CD4-positive, alpha-beta memory T cell (primary cell): ENCODE data around the gene JAK1. TPM values are rescaled to one million over a fixed set of nuclear protein-coding genes. Genes with fewer than 3 reads are reported as not detected.

Experiments
- CTCF ChIA-PET: fragments of 350-600 bp; sonication (Branson Sonifier 250); formaldehyde crosslinking; loops from one replicate; lab custom pipeline; 2021; ENCODE audit warnings: inconsistent platforms; ENCODE audit not compliant: partially characterized antibody; lab: Charles Lee
- POLR2A ChIA-PET: fragments of 350-600 bp; sonication (Branson Sonifier 250); formaldehyde crosslinking; loops from one replicate; lab custom pipeline; 2021; ENCODE audit not compliant: partially characterized antibody; lab: Charles Lee
- DNase-seq, 5 donors: peaks; one replicate each; pipeline versions ENCODE4 v3.0.0 to v3.0.0-alpha.2; 2020 to 2022; ENCODE audit warnings: mixed read lengths in 1 of 5
- H3K27ac ChIP-seq: one replicate; pipeline ENCODE4 v1.7.0; 2013; ENCODE audit warnings: low read depth, low read length
- H3K27me3 ChIP-seq: 2 replicates; pipeline ENCODE4 v1.7.0; 2013; ENCODE audit warnings: mild to moderate bottlenecking, low read length, moderate library complexity; ENCODE audit not compliant: insufficient read depth
- H3K36me3 ChIP-seq: 2 replicates; pipeline ENCODE4 v1.7.0; 2013; ENCODE audit warnings: mild to moderate bottlenecking, low read length, moderate library complexity; ENCODE audit not compliant: insufficient read depth
- H3K4me1 ChIP-seq: 2 replicates; pipeline ENCODE4 v1.7.0; 2013; ENCODE audit warnings: mild to moderate bottlenecking, low read length, moderate library complexity; ENCODE audit not compliant: insufficient read depth
- H3K4me3 ChIP-seq, 2 donors: one replicate each; pipeline ENCODE4 v1.7.0; 2013; ENCODE audit warnings: low read length in 2 of 2, mild to moderate bottlenecking in 1 of 2
- H3K9me3 ChIP-seq, 2 donors: one replicate each; pipeline ENCODE4 v1.7.0; 2013; ENCODE audit warnings: low read length in 2 of 2, control low read depth in 1 of 2; ENCODE audit not compliant: control insufficient read depth in 1 of 2
- H3K27ac Mint-ChIP-seq, 7 donors: one replicate each; pipeline ENCODE4 v1.8.0; 2020 to 2021; ENCODE audit warnings: mixed read lengths in 7 of 7, mild to moderate bottlenecking in 6 of 7, inconsistent platforms in 3 of 7, moderate library complexity in 3 of 7
- H3K27me3 Mint-ChIP-seq, 2 donors: one replicate each; pipeline ENCODE4 v1.8.0; 2020 to 2021; ENCODE audit warnings: mixed read lengths in 2 of 2
- H3K36me3 Mint-ChIP-seq, 2 donors: one replicate each; pipeline ENCODE4 v1.8.0; 2020 to 2021; ENCODE audit warnings: mixed read lengths in 2 of 2, inconsistent platforms in 1 of 2, mild to moderate bottlenecking in 1 of 2
- H3K4me1 Mint-ChIP-seq, 4 donors: one replicate each; pipeline ENCODE4 v1.8.0; 2020 to 2021; ENCODE audit warnings: mixed read lengths in 4 of 4, mild to moderate bottlenecking in 1 of 4
- H3K4me3 Mint-ChIP-seq, 8 donors: one replicate each; pipeline ENCODE4 v1.8.0; 2020 to 2021; ENCODE audit warnings: mixed read lengths in 8 of 8, mild to moderate bottlenecking in 7 of 8, moderate library complexity in 6 of 8, inconsistent platforms in 3 of 8
- H3K9me3 Mint-ChIP-seq, 8 donors: one replicate each; pipeline ENCODE4 v1.8.0; 2020 to 2021; ENCODE audit warnings: mixed read lengths in 8 of 8, mild to moderate bottlenecking in 5 of 8, inconsistent platforms in 3 of 8, moderate library complexity in 1 of 8
- intact Hi-C: fragments of 100-400 bp; cut with micrococcal nuclease; formaldehyde crosslinking; loops from one replicate; pipeline ENCODE4 v1.15.1; 2023
- polyA plus RNA-seq, 2 donors: library from polyadenylated mRNA; unstranded; fragments of 300-500 nt; fragmentation: Illumina TruSeq; gene quantifications; one replicate each; pipeline ENCODE4 v1.2.3, GENCODE V29; 2021
- total RNA-seq, 2 experiments: library from RNA; stranded (reverse); gene quantifications; one replicate each; pipeline ENCODE4 v1.2.3, GENCODE V29; 2021

Gene JAK1
- total and polyA plus RNA-seq, 4 experiments from 2014 or later = 163 to 372 (median 314) TPM

GRCh38 chr1:64980745-64981600, 14.6 kb upstream of the JAK1 start:
- Mint-ChIP-seq H3K27me3 (no peaks in the 10 kb centered on the region), H3K9me3 (peaks cover 0 to 3% (median 0%) of the 10 kb centered on the region in 8 donors), H3K4me3 (no peak overlapping the region), H3K36me3 (peaks cover 0 to 3% of the 10 kb centered on the region in 2 donors), H3K27ac (no peak overlapping the region), H3K4me1 (peaks cover 0 to 8% (median 3%) of the 10 kb centered on the region in 4 donors)
- H3K27me3 ChIP-seq = no peaks in the 10 kb centered on the region
- H3K27ac ChIP-seq = no peak overlapping the region
- H3K4me3 ChIP-seq = no peak overlapping the region
- no peaks in the 10 kb centered on the region for H3K4me1 ChIP-seq
- DNase-seq = no peak
- CTCF ChIA-PET = no interaction called here
- intact Hi-C loops = no loop called here
- POLR2A ChIA-PET = interaction anchor here (1.5 kb wide), 1 partner anchor 15 kb away, joined by 3 read pairs; no protein-coding TSS in a partner anchor
- no peaks in the 10 kb centered on the region for H3K9me3 ChIP-seq
- no peaks in the 10 kb centered on the region for H3K36me3 ChIP-seq

DNA sequence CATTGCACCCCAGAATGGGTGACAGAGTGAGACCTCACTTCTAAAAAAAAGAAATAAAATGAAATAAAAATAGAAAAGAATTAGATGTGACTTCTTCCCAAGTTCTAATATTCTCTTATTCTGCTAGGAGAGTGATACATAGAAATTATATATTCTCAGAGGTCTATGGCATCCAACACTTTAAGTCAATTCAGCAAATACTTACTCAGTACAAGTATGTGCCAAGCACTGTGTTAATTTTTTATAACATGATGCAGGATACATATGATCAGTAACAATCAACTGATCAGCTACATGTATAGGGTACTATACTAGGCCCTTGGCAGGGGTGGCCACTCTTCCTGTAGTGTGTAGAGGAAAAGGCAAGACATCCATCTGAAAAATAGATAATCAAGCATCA, 13.0 kb upstream of the JAK1 start:
- peaks cover 0 to 6% (median 2%) of the 10 kb centered on the region in 4 donors for H3K4me1 Mint-ChIP-seq

DNA sequence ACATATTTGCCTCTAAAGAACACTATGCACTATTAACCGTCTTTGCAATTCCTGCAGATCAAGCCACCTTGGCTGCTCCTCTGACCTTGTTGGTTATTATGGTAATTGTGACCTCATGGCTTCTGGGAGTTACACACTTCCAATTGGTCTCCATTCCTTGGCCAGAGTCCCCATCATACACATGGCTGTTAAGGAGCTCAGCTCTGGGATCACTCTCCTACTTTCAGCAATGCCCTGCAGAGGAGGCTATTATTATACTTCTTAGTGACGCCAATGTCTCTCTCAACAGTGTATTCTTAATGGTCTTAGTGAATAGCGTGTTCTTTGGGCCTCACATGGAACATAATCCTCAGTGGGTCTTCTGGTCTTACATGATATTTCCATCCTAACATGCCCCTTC, 10.0 kb upstream of the JAK1 start:
- H3K36me3 ChIP-seq = no peaks in the 10 kb centered on the region
- no peak overlapping the region for H3K4me3 ChIP-seq
- H3K27me3 ChIP-seq = no peaks in the 10 kb centered on the region
- Mint-ChIP-seq H3K36me3 (no peaks in the 10 kb centered on the region), H3K4me3 (no peak overlapping the region), H3K27ac (peak overlapping the region in 1 of 7 donors; percentile 9), H3K9me3 (no peaks in the 10 kb centered on the region), H3K27me3 (no peaks in the 10 kb centered on the region), H3K4me1 (peaks cover 0 to 9% (median 0%) of the 10 kb centered on the region in 4 donors)
- no peaks in the 10 kb centered on the region for H3K4me1 ChIP-seq
- ChIA-PET POLR2A (interaction anchor here (2.5 kb wide), 1 partner anchor 11 kb away, joined by 12 read pairs; the partner anchor contains the start of gene JAK1), CTCF (no interaction called here)
- H3K9me3 ChIP-seq = no peaks in the 10 kb centered on the region
- no peak for DNase-seq
- H3K27ac ChIP-seq = no peak overlapping the region
- intact Hi-C loops = no loop called here

More for the DNA sequence above, 13.0 kb upstream of the JAK1 start:
- H3K27ac ChIP-seq = no peak overlapping the region
- Mint-ChIP-seq H3K27me3 (no peaks in the 10 kb centered on the region), H3K4me3 (no peak overlapping the region), H3K36me3 (no peaks in the 10 kb centered on the region), H3K27ac (no peak overlapping the region), H3K9me3 (no peaks in the 10 kb centered on the region)
- ChIA-PET CTCF (interaction anchor here (1.2 kb wide), 1 partner anchor 13 kb away, joined by 3 read pairs; no protein-coding TSS in a partner anchor), POLR2A (interaction anchor here (1.6 kb wide), 1 partner anchor 10 kb away, joined by 5 read pairs; no protein-coding TSS in a partner anchor)
- H3K36me3 ChIP-seq = no peaks in the 10 kb centered on the region
- no peak overlapping the region for H3K4me3 ChIP-seq
- H3K27me3 ChIP-seq = no peaks in the 10 kb centered on the region
- H3K9me3 ChIP-seq = no peaks in the 10 kb centered on the region
- intact Hi-C loops = no loop called here
- no peak for DNase-seq
- H3K4me1 ChIP-seq = no peaks in the 10 kb centered on the region

GRCh38 chr1:64975740-64976139, 9.4 kb upstream of the JAK1 start:
- no peaks in the 10 kb centered on the region for H3K9me3 Mint-ChIP-seq
- POLR2A ChIA-PET = interaction anchor here (2.5 kb wide), 1 partner anchor 10 kb away, joined by 12 read pairs; the partner anchor contains the start of gene JAK1
- no peak for DNase-seq
- H3K27ac Mint-ChIP-seq = peak overlapping the region in 1 of 7 donors; percentile 23
- CTCF ChIA-PET = no interaction called here
- H3K9me3 ChIP-seq = no peaks in the 10 kb centered on the region
- H3K4me3 Mint-ChIP-seq = no peak overlapping the region
- H3K4me1 Mint-ChIP-seq = peaks cover 0 to 9% (median 0%) of the 10 kb centered on the region in 4 donors
- H3K27me3 ChIP-seq = no peaks in the 10 kb centered on the region
- intact Hi-C loops = no loop called here
- H3K36me3 ChIP-seq = no peaks in the 10 kb centered on the region
- H3K27ac ChIP-seq = no peak overlapping the region
- no peaks in the 10 kb centered on the region for H3K36me3 Mint-ChIP-seq
- no peaks in the 10 kb centered on the region for H3K4me1 ChIP-seq
- H3K4me3 ChIP-seq = no peak overlapping the region
- no peaks in the 10 kb centered on the region for H3K27me3 Mint-ChIP-seq

GRCh38 chr1:64975127-64975526, 8.8 kb upstream of the JAK1 start:
- intact Hi-C loops = no loop called here
- ChIA-PET CTCF (interaction anchor here (1.3 kb wide), 1 partner anchor 46 kb away, joined by 3 read pairs; no protein-coding TSS in a partner anchor), POLR2A (interaction anchor here (0.9 to 2.5 kb wide), 2 partner anchors 9 to 10 kb away, joined by 3 to 12 read pairs; partner anchors contain the start of gene JAK1)
- Mint-ChIP-seq H3K9me3 (no peaks in the 10 kb centered on the region), H3K36me3 (no peaks in the 10 kb centered on the region), H3K4me1 (peaks cover 0 to 9% (median 0%) of the 10 kb centered on the region in 4 donors), H3K27ac (no peak overlapping the region), H3K4me3 (no peak overlapping the region), H3K27me3 (no peaks in the 10 kb centered on the region)
- Histone ChIP-seq H3K27me3 (no peaks in the 10 kb centered on the region), H3K4me1 (no peaks in the 10 kb centered on the region), H3K27ac (no peak overlapping the region), H3K4me3 (no peak overlapping the region), H3K9me3 (no peaks in the 10 kb centered on the region), H3K36me3 (no peaks in the 10 kb centered on the region)
- no peak for DNase-seq

DNA sequence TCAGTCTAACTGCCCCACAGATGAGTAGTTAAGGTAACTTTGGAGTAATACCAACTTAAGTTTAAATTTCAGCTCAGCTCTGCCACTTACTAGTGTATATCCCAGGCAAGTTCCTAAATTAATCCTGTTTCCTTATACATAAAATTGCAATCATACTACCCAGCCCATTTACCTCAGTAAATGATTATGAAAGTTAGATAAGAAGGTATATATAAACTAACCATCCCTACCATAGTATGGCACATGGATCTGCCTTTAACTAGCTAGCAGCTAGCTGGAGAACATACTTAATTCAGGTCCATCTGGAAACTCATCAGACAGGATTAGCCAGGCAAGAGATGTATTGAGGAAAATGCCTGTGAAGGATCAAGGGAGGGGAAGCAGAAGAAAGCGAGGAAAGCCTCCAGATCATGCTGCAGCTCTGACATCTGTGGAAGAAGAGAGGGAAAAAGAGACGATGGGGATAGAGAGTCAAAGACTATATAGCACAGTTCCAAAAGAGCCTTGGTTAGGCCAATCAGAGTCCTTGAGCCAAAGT, 8.0 kb upstream of the JAK1 start:
- Mint-ChIP-seq H3K4me1 (peaks cover 0 to 6% (median 0%) of the 10 kb centered on the region in 4 donors), H3K27me3 (no peaks in the 10 kb centered on the region), H3K27ac (peak overlapping the region in 2 of 7 donors; percentile 11 to 14), H3K36me3 (no peaks in the 10 kb centered on the region), H3K4me3 (no peak overlapping the region), H3K9me3 (no peaks in the 10 kb centered on the region)
- CTCF ChIA-PET = interaction anchor here (1.3 kb wide), 1 partner anchor 46 kb away, joined by 3 read pairs; no protein-coding TSS in a partner anchor
- no peak overlapping the region for H3K27ac ChIP-seq
- POLR2A ChIA-PET = interaction anchor here (0.9 to 2.5 kb wide), 2 partner anchors 9 to 11 kb away, joined by 3 to 12 read pairs; partner anchors contain the start of gene JAK1
- H3K9me3 ChIP-seq = no peaks in the 10 kb centered on the region
- no peaks in the 10 kb centered on the region for H3K36me3 ChIP-seq
- intact Hi-C loops = no loop called here
- DNase-seq = no peak
- H3K27me3 ChIP-seq = no peaks in the 10 kb centered on the region
- H3K4me1 ChIP-seq = no peaks in the 10 kb centered on the region
- no peak overlapping the region for H3K4me3 ChIP-seq
